Peyer's patch (tissue), 4 donors: Measurements from ENCODE around the gene MGRN1.

Source experiments
- POLR2A ChIP-seq, 2 donors: fragments of 450-650 bp; IDR thresholded peaks; one replicate each; pipeline ENCODE4 v1.5.1; 2017; ENCODE audit warnings: antibody characterized with exemption in 2 of 2, mild to moderate bottlenecking in 2 of 2, moderate library complexity in 2 of 2
- TF ChIP-seq, protein P1 (sequence below), 6 experiments: fragments of 450-650 bp in 4 of 6; fragments of 200-600 bp in 2 of 6; sonication (generic) in 1 of 6; IDR thresholded peaks; one replicate each; pipeline ENCODE4 v1.5.1; 2017 to 2019; ENCODE audit warnings: antibody characterized with exemption in 6 of 6, mild to moderate bottlenecking in 3 of 6, moderate library complexity in 1 of 6

- TF ChIP-seq, protein P1, sequence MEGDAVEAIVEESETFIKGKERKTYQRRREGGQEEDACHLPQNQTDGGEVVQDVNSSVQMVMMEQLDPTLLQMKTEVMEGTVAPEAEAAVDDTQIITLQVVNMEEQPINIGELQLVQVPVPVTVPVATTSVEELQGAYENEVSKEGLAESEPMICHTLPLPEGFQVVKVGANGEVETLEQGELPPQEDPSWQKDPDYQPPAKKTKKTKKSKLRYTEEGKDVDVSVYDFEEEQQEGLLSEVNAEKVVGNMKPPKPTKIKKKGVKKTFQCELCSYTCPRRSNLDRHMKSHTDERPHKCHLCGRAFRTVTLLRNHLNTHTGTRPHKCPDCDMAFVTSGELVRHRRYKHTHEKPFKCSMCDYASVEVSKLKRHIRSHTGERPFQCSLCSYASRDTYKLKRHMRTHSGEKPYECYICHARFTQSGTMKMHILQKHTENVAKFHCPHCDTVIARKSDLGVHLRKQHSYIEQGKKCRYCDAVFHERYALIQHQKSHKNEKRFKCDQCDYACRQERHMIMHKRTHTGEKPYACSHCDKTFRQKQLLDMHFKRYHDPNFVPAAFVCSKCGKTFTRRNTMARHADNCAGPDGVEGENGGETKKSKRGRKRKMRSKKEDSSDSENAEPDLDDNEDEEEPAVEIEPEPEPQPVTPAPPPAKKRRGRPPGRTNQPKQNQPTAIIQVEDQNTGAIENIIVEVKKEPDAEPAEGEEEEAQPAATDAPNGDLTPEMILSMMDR (IDR thresholded peaks at IDR 0.05), result no peak
- TF ChIP-seq POLR2A (IDR thresholded peaks at IDR 0.05), result no peak
These were observed 50.4 kb downstream of the MGRN1 start for GRCh38 chr16:4674926-4675530.
